Body of pancreas (tissue), 4 donors: ENCODE data around the gene FAM170B. TPM values are rescaled to one million over a fixed set of nuclear protein-coding genes. Genes with fewer than 3 reads are reported as not detected.

ENCODE experiments used
- ATAC-seq: fragments of 150-250 bp; one replicate; pipeline ENCODE4 v1.9.1; 2016
- DNase-seq, 4 donors: peaks; one replicate each; pipeline ENCODE4 v3.0.0-alpha.2; 2019
- H3K27ac ChIP-seq, 4 donors: fragments of 200-600 bp; sonication (generic); 1 replicate in 3 of 4; 2 replicates in 1 of 4; pipeline versions ENCODE4 v1.5.1 to v1.6.1; 2016 to 2019; ENCODE audit warnings: mild to moderate bottlenecking in 1 of 4, mixed read lengths in 1 of 4, moderate library complexity in 1 of 4
- H3K27me3 ChIP-seq, 2 donors: fragments of 200-600 bp; sonication (generic); one replicate each; pipeline ENCODE4 v1.6.0; 2016; ENCODE audit warnings: mild to moderate bottlenecking in 1 of 2
- H3K36me3 ChIP-seq, 2 donors: fragments of 200-600 bp; sonication (generic); replicated peaks in 1 of 2; 2 replicates each; pipeline ENCODE4 v1.5.1; 2016; ENCODE audit warnings: low read depth in 2 of 2; ENCODE audit not compliant: insufficient read depth in 1 of 2
- H3K4me1 ChIP-seq: fragments of 200-600 bp; sonication (generic); one replicate; pipeline ENCODE4 v1.6.0; 2016
- H3K4me3 ChIP-seq, 2 donors: fragments of 200-600 bp; sonication (generic); 1 replicate in 1 of 2; 2 replicates in 1 of 2; pipeline ENCODE4 v1.5.1; 2016 to 2019
- H3K9me3 ChIP-seq, 3 donors: fragments of 200-600 bp; sonication (generic); 1 replicate in 2 of 3; 2 replicates in 1 of 3; pipeline ENCODE4 v1.5.1; 2016
- CTCF ChIP-seq, 7 experiments: fragments of 450-650 bp in 4 of 7; fragments of 200-600 bp in 3 of 7; sonication (generic) in 3 of 7; IDR thresholded peaks; one replicate each; pipeline ENCODE4 v1.5.1; 2016 to 2019; ENCODE audit warnings: antibody characterized with exemption in 7 of 7
- POLR2A ChIP-seq, 3 donors: fragments of 450-650 bp; IDR thresholded peaks; one replicate each; pipeline ENCODE4 v1.6.1; 2016; ENCODE audit warnings: antibody characterized with exemption in 3 of 3, mild to moderate bottlenecking in 2 of 3
- WGBS, 2 donors: methylation state at CpG; one replicate each; pipeline ENCODE4 v1.1.5; 2017; 5-methylcytosine and 5-hydroxymethylcytosine counted together
- intact Hi-C: fragments of 100-400 bp; cut with DNase I; formaldehyde crosslinking; loops from one replicate; pipeline ENCODE4 v1.15.1; 2023
- total RNA-seq, 2 donors: library from RNA; depleted of rRNA; stranded (reverse); fragments of >200 nt; gene quantifications; one replicate each; pipeline ENCODE4 v1.1.0, GENCODE V29; 2016

The FAM170B gene
- total RNA-seq, 2 donors from 2014 or later: not detected

GRCh38 chr10:49099046-49099445 is 34.8 kb downstream of the FAM170B start:
- Histone ChIP-seq H3K9me3 (no peaks in the 10 kb centered on the region), H3K4me3 (no peak overlapping the region), H3K27ac (no peak overlapping the region), H3K36me3 (no peaks in the 10 kb centered on the region), H3K27me3 (peaks cover 0 to 4% of the 10 kb centered on the region in 2 donors), H3K4me1 (no peaks in the 10 kb centered on the region)
- intact Hi-C loops: no loop called here
- TF ChIP-seq POLR2A (IDR thresholded peaks at IDR 0.05): no peak
- no peak for TF ChIP-seq CTCF (IDR thresholded peaks at IDR 0.05)
- DNase-seq (no peak), ATAC-seq (no peak)
- 55 to 57% methylated on average over 8 of the region's 8 CpGs for WGBS, 2 donors

GRCh38 chr10:49096890-49097445 is 36.9 kb downstream of the FAM170B start:
- no peaks in the 10 kb centered on the region for H3K36me3 ChIP-seq
- DNase-seq (no peak), ATAC-seq (no peak)
- no peak overlapping the region for H3K27ac ChIP-seq
- H3K4me1 ChIP-seq: no peaks in the 10 kb centered on the region
- TF ChIP-seq CTCF (IDR thresholded peaks at IDR 0.05) (no peak), POLR2A (IDR thresholded peaks at IDR 0.05) (no peak)
- H3K27me3 ChIP-seq: peaks cover 0 to 4% of the 10 kb centered on the region in 2 donors
- no peaks in the 10 kb centered on the region for H3K9me3 ChIP-seq
- WGBS, 2 donors: 72 to 74% methylated on average over 6 to 8 of the region's 8 CpGs
- no peak overlapping the region for H3K4me3 ChIP-seq
- intact Hi-C loops: no loop called here

GRCh38 chr10:49094646-49095045 is 39.2 kb downstream of the FAM170B start:
- no peak overlapping the region for H3K27ac ChIP-seq
- ATAC-seq (no peak), DNase-seq (no peak)
- no peaks in the 10 kb centered on the region for H3K36me3 ChIP-seq
- no peaks in the 10 kb centered on the region for H3K4me1 ChIP-seq
- WGBS, 2 donors: 62 to 75% methylated on average over 4 of the region's 4 CpGs
- TF ChIP-seq CTCF (IDR thresholded peaks at IDR 0.05) (no peak), POLR2A (IDR thresholded peaks at IDR 0.05) (no peak)
- H3K4me3 ChIP-seq: no peak overlapping the region
- no peaks in the 10 kb centered on the region for H3K9me3 ChIP-seq
- H3K27me3 ChIP-seq: no peaks in the 10 kb centered on the region
- intact Hi-C loops: no loop called here

- H3K4me3 ChIP-seq: no peak overlapping the region
- WGBS, 2 donors: 77 to 84% methylated on average over 10 of the region's 10 CpGs
- no peak for DNase-seq
- intact Hi-C loops: no loop called here
- H3K4me1 ChIP-seq: no peaks in the 10 kb centered on the region
- no peaks in the 10 kb centered on the region for H3K27me3 ChIP-seq
- no peak for ATAC-seq
- no peaks in the 10 kb centered on the region for H3K36me3 ChIP-seq
- H3K9me3 ChIP-seq: no peaks in the 10 kb centered on the region
- TF ChIP-seq POLR2A (IDR thresholded peaks at IDR 0.05): no peak
- no peak for TF ChIP-seq CTCF (IDR thresholded peaks at IDR 0.05)
- no peak overlapping the region for H3K27ac ChIP-seq
Observed at GRCh38 chr10:49093922-49094321, 39.9 kb downstream of the FAM170B start.

GRCh38 chr10:49092477-49092876 is 41.3 kb downstream of the FAM170B start:
- H3K4me3 ChIP-seq: no peak overlapping the region
- WGBS, 2 donors: 77 to 84% methylated on average over 11 of the region's 11 CpGs
- no peak for TF ChIP-seq POLR2A (IDR thresholded peaks at IDR 0.05)
- TF ChIP-seq CTCF (IDR thresholded peaks at IDR 0.05): no peak
- no peaks in the 10 kb centered on the region for H3K27me3 ChIP-seq
- H3K36me3 ChIP-seq: no peaks in the 10 kb centered on the region
- intact Hi-C loops: no loop called here
- H3K27ac ChIP-seq: no peak overlapping the region
- no peaks in the 10 kb centered on the region for H3K4me1 ChIP-seq
- ATAC-seq (no peak), DNase-seq (no peak)
- no peaks in the 10 kb centered on the region for H3K9me3 ChIP-seq
